Smooth muscle cell (in vitro differentiated cells): ENCODE measurements around the gene SMCHD1. TPM values are rescaled to one million over a fixed set of nuclear protein-coding genes. Genes with fewer than 3 reads are reported as not detected.

Experiments used
- DNase-seq: peaks from one replicate; lab custom pipeline; 2025; ENCODE audit not compliant: unreplicated experiment; lab: John Stamatoyannopoulos, UW
- H2AFZ ChIP-seq: fragments of 200-600 bp; sonication (generic); 2 replicates; pipeline ENCODE4 v1.6.0; 2016; ENCODE audit warnings: antibody characterized with exemption, low read depth, mild to moderate bottlenecking
- H3F3A ChIP-seq: fragments of 200-600 bp; sonication (generic); 2 replicates; pipeline ENCODE4 v1.6.0; 2017; ENCODE audit warnings: antibody characterized with exemption, low read depth
- H3K27ac ChIP-seq: fragments of 200-600 bp; sonication (generic); 2 replicates; pipeline ENCODE4 v1.5.1; 2016; ENCODE audit warnings: low read depth, mild to moderate bottlenecking
- H3K27me3 ChIP-seq: fragments of 200-600 bp; sonication (generic); 2 replicates; pipeline ENCODE4 v1.6.1; 2016; ENCODE audit warnings: low read depth, mild to moderate bottlenecking
- H3K36me3 ChIP-seq: fragments of 200-600 bp; sonication (generic); 2 replicates; pipeline ENCODE4 v1.5.1; 2016; ENCODE audit warnings: low read depth
- H3K4me1 ChIP-seq: fragments of 200-600 bp; sonication (generic); 2 replicates; pipeline ENCODE4 v1.5.1; 2016; ENCODE audit warnings: low read depth
- H3K4me2 ChIP-seq: fragments of 200-600 bp; sonication (generic); 2 replicates; pipeline ENCODE4 v1.6.0; 2016; ENCODE audit warnings: mild to moderate bottlenecking
- H3K4me3 ChIP-seq: fragments of 200-600 bp; sonication (generic); 2 replicates; pipeline ENCODE4 v1.5.1; 2016; ENCODE audit warnings: mild to moderate bottlenecking
- H3K79me2 ChIP-seq: fragments of 200-600 bp; sonication (generic); 2 replicates; pipeline ENCODE4 v1.6.0; 2016; ENCODE audit warnings: low read depth, mild to moderate bottlenecking
- H3K9ac ChIP-seq: fragments of 200-600 bp; sonication (generic); 2 replicates; pipeline ENCODE4 v1.6.0; 2016; ENCODE audit warnings: low read depth
- H3K9me3 ChIP-seq: fragments of 200-600 bp; sonication (generic); replicated peaks from 2 replicates; pipeline ENCODE4 v1.5.1; 2016; ENCODE audit warnings: low read depth
- H4K20me1 ChIP-seq: fragments of 200-600 bp; sonication (generic); 2 replicates; pipeline ENCODE4 v1.6.0; 2016; ENCODE audit warnings: low read depth
- CTCF ChIP-seq: fragments of 200-600 bp; sonication (generic); IDR thresholded peaks from 2 replicates; pipeline ENCODE4 v1.5.1; 2017; ENCODE audit warnings: borderline replicate concordance, mild to moderate bottlenecking, antibody characterized with exemption; ENCODE audit not compliant: insufficient read depth, poor library complexity, severe bottlenecking
- WGBS: methylation state at CpG from one replicate; pipeline ENCODE4 v1.1.7; 2016; ENCODE audit warnings: low lambda C conversion rate; 5-methylcytosine and 5-hydroxymethylcytosine counted together
- polyA plus RNA-seq: library from polyadenylated mRNA; unstranded; fragments of >200 nt; fragmentation: Nextera tagmentation; extraction: Ambion mirVana; gene quantifications from 2 replicates; pipeline ENCODE4 v1.2.1, GENCODE V29; 2016
- total RNA-seq: library from RNA; depleted of rRNA; stranded (reverse); fragments of >200 nt; gene quantifications from 2 replicates; pipeline ENCODE4 v1.2.3, GENCODE V29; 2014

Gene SMCHD1
- total and polyA plus RNA-seq, 2 experiments from 2014 or later, result 5.9 to 46.3 TPM

GRCh38 chr18:2823202-2823601 lies 167.7 kb downstream of the SMCHD1 start:
- Histone ChIP-seq H4K20me1 (no peaks in the 10 kb centered on the region), H3K4me2 (no peak overlapping the region), H3K4me1 (no peaks in the 10 kb centered on the region), H3K9me3 (no peaks in the 10 kb centered on the region), H3K4me3 (no peak overlapping the region), H3K27ac (no peak overlapping the region), H2AFZ (no peak overlapping the region), H3K27me3 (no peaks in the 10 kb centered on the region), H3F3A (peaks cover 12% of the 10 kb centered on the region), H3K36me3 (no peaks in the 10 kb centered on the region), H3K79me2 (no peaks in the 10 kb centered on the region), H3K9ac (no peak overlapping the region)
- no peak for TF ChIP-seq CTCF
- DNase-seq, result no peak
- WGBS, result 86% methylated on average over 2 of the region's 2 CpGs

- no peak overlapping the region for H3K9ac ChIP-seq
- H3K27ac ChIP-seq, result no peak overlapping the region
- no peak overlapping the region for H3K4me3 ChIP-seq
- H2AFZ ChIP-seq, result no peak overlapping the region
- H4K20me1 ChIP-seq, result no peaks in the 10 kb centered on the region
- H3K27me3 ChIP-seq, result no peaks in the 10 kb centered on the region
- DNase-seq, result no peak
- H3F3A ChIP-seq, result peaks cover 12% of the 10 kb centered on the region
- no peaks in the 10 kb centered on the region for H3K79me2 ChIP-seq
- WGBS, result 100% methylated on average over 2 of the region's 2 CpGs
- H3K4me2 ChIP-seq, result no peak overlapping the region
- H3K9me3 ChIP-seq, result no peaks in the 10 kb centered on the region
- no peak for TF ChIP-seq CTCF
- no peaks in the 10 kb centered on the region for H3K4me1 ChIP-seq
- H3K36me3 ChIP-seq, result no peaks in the 10 kb centered on the region
Observed at GRCh38 chr18:2823966-2824365, 168.4 kb downstream of the SMCHD1 start.

GRCh38 chr18:2824865-2825264 lies 169.3 kb downstream of the SMCHD1 start:
- TF ChIP-seq CTCF, result no peak
- H2AFZ ChIP-seq, result no peak overlapping the region
- H3K27me3 ChIP-seq, result no peaks in the 10 kb centered on the region
- H3K36me3 ChIP-seq, result no peaks in the 10 kb centered on the region
- peaks cover 12% of the 10 kb centered on the region for H3F3A ChIP-seq
- WGBS, result 76% methylated on average over 5 of the region's 5 CpGs
- no peak overlapping the region for H3K9ac ChIP-seq
- no peak overlapping the region for H3K4me2 ChIP-seq
- no peak overlapping the region for H3K27ac ChIP-seq
- H3K79me2 ChIP-seq, result no peaks in the 10 kb centered on the region
- H3K9me3 ChIP-seq, result no peaks in the 10 kb centered on the region
- no peaks in the 10 kb centered on the region for H4K20me1 ChIP-seq
- H3K4me3 ChIP-seq, result no peak overlapping the region
- no peak for DNase-seq
- no peaks in the 10 kb centered on the region for H3K4me1 ChIP-seq

GRCh38 chr18:2825613-2826175 lies 170.2 kb downstream of the SMCHD1 start:
- Histone ChIP-seq H3K9me3 (no peaks in the 10 kb centered on the region), H3K27me3 (no peaks in the 10 kb centered on the region), H3F3A (peaks cover 12% of the 10 kb centered on the region), H3K27ac (peak overlapping the region; percentile 71), H3K36me3 (no peaks in the 10 kb centered on the region), H3K9ac (no peak overlapping the region), H4K20me1 (no peaks in the 10 kb centered on the region), H3K79me2 (no peaks in the 10 kb centered on the region), H3K4me2 (peak overlapping the region; percentile 22), H3K4me1 (no peaks in the 10 kb centered on the region), H3K4me3 (no peak overlapping the region), H2AFZ (no peak overlapping the region)
- 16% methylated on average over 3 of the region's 3 CpGs for WGBS
- DNase-seq, result no peak
- TF ChIP-seq CTCF, result no peak
